GM12872 (cell line): ENCODE results near the gene CST3.

Experiments
- CTCF ChIP-seq: IDR thresholded peaks from 3 replicates; pipeline ENCODE4 v1.5.1; 2011; ENCODE audit warnings: low read depth, mild to moderate bottlenecking, low read length, moderate library complexity; ENCODE audit not compliant: insufficient read depth

Gene CST3

DNA sequence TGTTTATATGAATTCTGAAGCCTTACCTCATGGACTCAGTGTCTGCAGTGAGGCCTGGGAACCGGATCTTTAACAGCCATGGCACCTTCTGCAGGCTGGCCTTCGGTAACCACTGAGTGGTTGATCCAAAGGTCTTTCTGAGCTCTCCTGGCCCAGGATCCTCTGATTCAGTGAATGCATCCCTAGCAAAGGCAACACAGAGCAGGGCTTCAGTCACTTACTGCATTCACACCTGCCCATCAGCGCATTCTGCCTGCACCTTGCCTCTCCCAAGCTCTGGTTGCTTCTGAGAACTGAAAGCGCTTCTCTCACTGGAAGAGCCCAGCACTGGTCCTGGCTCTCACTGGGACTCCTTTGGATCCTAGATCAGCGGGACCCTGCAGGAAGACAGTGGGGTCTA, 23.6 kb downstream of the CST3 start:
- no peak for TF ChIP-seq CTCF

DNA sequence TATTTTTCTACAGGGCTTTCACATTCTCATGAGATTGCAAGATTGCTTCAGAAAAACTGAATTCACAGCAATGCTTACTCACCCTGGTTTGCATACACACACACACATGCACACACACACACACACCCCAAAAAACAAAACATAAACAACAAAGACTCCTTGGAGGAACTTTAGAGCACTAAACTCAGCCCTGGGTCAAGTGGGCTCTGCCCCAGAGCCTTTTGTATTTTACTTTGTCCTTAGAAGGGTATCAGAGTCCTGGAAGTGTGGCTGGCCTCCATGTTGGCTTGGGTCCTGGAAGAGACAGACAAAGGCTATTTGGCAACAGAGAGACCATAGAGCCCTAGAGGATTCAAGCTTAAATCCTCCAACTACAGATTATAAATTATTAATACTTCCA, 24.1 kb downstream of the CST3 start:
- TF ChIP-seq CTCF = no peak

- no peak for TF ChIP-seq CTCF
Observed at GRCh38 chr20:23612396-23612795, 25.4 kb downstream of the CST3 start.

DNA sequence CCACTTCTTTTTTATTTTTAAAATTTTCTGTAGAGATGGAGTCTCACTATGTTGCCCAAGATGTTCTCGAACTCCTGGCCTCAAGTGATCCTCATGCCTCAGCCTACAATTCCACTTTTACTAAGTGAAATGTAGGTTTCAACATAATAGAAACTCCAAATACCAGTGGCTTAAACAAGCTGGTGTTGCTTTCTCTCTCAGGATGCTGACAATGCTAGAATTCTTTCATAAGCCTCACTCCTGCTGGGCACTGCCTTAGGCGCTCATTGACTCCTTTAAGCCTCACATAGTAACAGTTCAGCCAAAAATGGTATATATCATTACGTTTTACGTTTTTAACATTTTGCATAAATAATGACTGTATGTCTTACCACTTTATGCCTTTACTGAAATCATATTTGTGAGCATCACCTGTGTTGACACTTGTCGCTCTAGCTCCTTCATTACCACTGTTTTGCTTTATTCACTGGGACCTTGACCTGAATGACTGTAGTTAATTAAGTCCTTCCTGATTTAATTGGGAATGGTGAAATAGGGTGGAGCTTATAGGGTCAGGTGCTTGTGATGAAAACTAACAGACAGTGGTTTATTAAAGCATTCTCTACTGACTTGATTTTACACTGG, 28.2 kb downstream of the CST3 start:
- no peak for TF ChIP-seq CTCF

DNA sequence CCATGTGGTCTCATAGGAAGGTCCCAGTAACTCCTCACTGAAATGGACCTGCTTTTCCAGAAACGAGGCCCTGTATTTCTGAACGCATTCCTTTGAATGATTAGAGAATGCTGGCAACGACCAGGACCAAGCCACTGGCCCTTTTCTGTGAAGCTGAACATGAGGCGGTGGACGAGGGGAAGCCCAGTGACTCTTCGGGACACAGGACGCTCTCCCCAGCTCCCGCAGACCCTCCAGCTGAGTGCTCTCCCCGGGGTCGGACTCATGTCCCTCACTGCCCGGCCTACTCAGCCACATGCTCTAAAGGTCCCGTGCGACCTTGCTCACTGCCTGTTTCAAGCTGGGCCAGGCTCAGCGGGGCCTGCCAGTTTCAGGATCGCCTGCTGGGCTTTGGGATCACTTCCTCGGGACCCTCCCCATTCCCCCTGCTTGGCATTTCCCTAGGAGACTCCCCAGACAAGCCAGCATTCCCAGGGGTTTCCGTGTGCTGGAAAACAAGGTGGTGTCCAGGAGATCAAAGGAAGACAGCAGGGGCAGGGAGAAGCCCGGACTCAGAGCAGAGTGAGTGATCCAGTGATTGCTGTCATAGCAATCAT, 29.4 kb downstream of the CST3 start:
- TF ChIP-seq CTCF = no peak

DNA sequence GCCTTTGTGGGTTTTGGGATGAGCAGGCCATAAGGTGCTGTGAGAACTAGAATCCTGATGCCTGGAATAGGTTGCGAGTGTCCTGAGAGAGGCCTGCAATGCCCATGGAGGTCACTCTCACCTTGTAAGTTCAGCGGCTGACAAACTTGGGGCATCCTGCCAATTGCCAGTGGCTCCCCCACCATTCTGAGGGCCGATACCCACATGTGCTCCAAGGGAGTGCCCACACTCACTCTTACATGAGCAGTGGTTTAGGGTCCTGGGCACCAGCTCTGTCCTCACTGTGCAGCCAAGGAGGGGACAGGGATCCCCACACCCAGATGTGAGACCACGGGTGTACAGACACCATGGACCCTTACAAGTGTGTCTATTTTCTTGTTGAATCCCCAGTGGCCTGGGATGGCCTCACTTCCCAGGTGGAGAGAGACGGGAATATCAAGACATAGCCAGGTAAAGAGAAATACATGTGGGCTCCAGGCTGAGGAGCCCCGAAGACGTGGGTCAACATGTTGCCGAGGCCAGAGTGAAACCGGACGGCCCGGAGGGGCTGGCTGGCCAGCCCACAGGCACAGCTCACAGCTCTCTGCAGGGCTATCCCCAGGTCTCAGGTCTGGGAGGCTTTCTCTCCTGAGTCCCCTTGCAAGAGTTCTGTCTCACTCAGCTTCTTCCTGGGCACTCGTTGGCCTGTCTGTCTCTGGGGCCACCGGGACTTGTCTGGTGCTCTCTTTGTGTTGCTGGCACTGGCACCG, 30.1 kb downstream of the CST3 start:
- no peak for TF ChIP-seq CTCF

DNA sequence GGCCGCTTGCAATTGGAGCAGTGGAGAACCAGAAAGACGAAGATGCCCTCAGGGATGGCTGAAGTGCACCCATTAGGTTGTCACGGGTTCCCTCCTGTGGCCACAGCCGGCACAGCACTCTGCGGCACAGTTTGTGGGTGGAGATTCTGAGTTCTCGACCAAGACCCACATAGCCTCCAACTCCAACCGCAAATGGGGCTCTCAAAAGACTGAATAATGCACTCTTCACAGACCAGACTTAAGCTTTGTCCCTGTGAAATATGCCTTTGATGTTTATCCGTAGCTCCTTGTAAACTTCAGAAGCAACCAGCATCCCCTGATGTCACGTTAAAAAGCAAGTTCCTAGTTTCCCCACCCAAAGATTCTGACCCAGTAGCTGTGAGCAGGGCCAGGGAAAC, 31.1 kb downstream of the CST3 start:
- TF ChIP-seq CTCF = peak; percentile 97
